Erythroblast (primary cell): ENCODE results near the gene RICTOR.

Experiments
- GATA1 ChIP-seq: IDR thresholded peaks from 2 replicates; pipeline ENCODE4 v1.6.1; 2011; ENCODE audit warnings: low read depth, mild to moderate bottlenecking, control low read depth, low read length, moderate library complexity
- POLR2A ChIP-seq: IDR thresholded peaks from 2 replicates; pipeline ENCODE4 v1.6.1; 2011; ENCODE audit warnings: mild to moderate bottlenecking, low read length

DNA sequence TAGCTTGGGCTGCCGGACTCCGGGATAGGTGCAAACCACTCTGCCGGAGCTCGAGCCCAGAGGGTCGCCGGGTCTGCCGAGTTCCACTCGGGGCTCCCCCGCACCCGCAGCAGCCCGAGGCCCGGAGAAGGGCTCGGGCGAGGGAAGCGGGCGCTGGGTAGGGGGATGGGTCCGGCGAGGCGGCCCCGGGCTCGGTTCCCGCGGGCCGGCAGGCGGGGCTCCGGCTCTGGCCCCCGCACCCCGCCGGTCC lies 507 bp downstream of the RICTOR start:
- TF ChIP-seq POLR2A (no peak), GATA1 (no peak)
